GM23338 (cell line): Measurements from ENCODE around the gene UGT1A10. TPM values are rescaled to one million over a fixed set of nuclear protein-coding genes. Genes with fewer than 3 reads are reported as not detected.

Experiments
- ATAC-seq: fragments of 200-7000 bp; cut with Tn5 transposase; 3 replicates; pipeline ENCODE4 v1.9.1; 2020
- DNase-seq: peaks from one replicate; pipeline ENCODE4 v3.0.0-alpha.2; 2015; ENCODE audit warnings: low spot score
- H2AFZ ChIP-seq: fragments of 200-600 bp; sonication (generic); 2 replicates; pipeline ENCODE4 v1.8.0; 2016; ENCODE audit warnings: antibody characterized with exemption, mild to moderate bottlenecking, moderate library complexity
- H3F3A ChIP-seq: fragments of 200-600 bp; sonication (generic); replicated peaks from 2 replicates; pipeline ENCODE4 v1.8.0; 2017; ENCODE audit warnings: antibody characterized with exemption, mixed run types, low read depth
- H3K27ac ChIP-seq: fragments of 200-600 bp; sonication (generic); 2 replicates; pipeline ENCODE4 v1.6.1; 2016; ENCODE audit warnings: low read depth
- H3K27me3 ChIP-seq: fragments of 200-600 bp; sonication (generic); 2 replicates; pipeline ENCODE4 v1.8.0; 2016; ENCODE audit warnings: mild to moderate bottlenecking, mixed run types, moderate library complexity; ENCODE audit not compliant: insufficient read depth
- H3K36me3 ChIP-seq: fragments of 200-600 bp; sonication (generic); 2 replicates; pipeline ENCODE4 v1.8.0; 2016; ENCODE audit warnings: mild to moderate bottlenecking; ENCODE audit not compliant: insufficient read depth
- H3K4me1 ChIP-seq: fragments of 200-600 bp; sonication (generic); 2 replicates; pipeline ENCODE4 v1.8.0; 2016; ENCODE audit warnings: mild to moderate bottlenecking, moderate library complexity; ENCODE audit not compliant: insufficient read depth
- H3K4me2 ChIP-seq: fragments of 200-600 bp; sonication (generic); 2 replicates; pipeline ENCODE4 v1.7.1; 2017; ENCODE audit warnings: mixed run types
- H3K4me3 ChIP-seq: fragments of 200-600 bp; sonication (generic); 2 replicates; pipeline ENCODE4 v1.6.1; 2016; ENCODE audit warnings: mixed run types
- H3K79me2 ChIP-seq: fragments of 200-600 bp; sonication (generic); replicated peaks from 2 replicates; pipeline ENCODE4 v1.8.0; 2017; ENCODE audit warnings: mild to moderate bottlenecking; ENCODE audit not compliant: insufficient read depth
- H3K9me2 ChIP-seq: fragments of 200-600 bp; sonication (generic); 2 replicates; pipeline ENCODE4 v1.8.0; 2017; ENCODE audit not compliant: insufficient read depth
- H4K20me1 ChIP-seq: fragments of 200-600 bp; sonication (generic); replicated peaks from 2 replicates; pipeline ENCODE4 v1.8.0; 2017; ENCODE audit warnings: mild to moderate bottlenecking; ENCODE audit not compliant: insufficient read depth
- H3K27ac Mint-ChIP-seq: 2 replicates; pipeline ENCODE4 v1.8.0; 2020; ENCODE audit warnings: inconsistent platforms, mild to moderate bottlenecking, moderate library complexity, mixed read lengths
- H3K27me3 Mint-ChIP-seq: 3 replicates; pipeline ENCODE4 v1.8.0; 2022; ENCODE audit warnings: low read depth, mild to moderate bottlenecking, moderate library complexity, mixed read lengths, inconsistent platforms; ENCODE audit not compliant: insufficient read depth, poor library complexity
- H3K36me3 Mint-ChIP-seq: 3 replicates; pipeline ENCODE4 v1.8.0; 2021; ENCODE audit warnings: low read depth, mild to moderate bottlenecking, inconsistent platforms, moderate library complexity, mixed read lengths
- H3K4me1 Mint-ChIP-seq: 3 replicates; pipeline ENCODE4 v1.8.0; 2020; ENCODE audit warnings: mild to moderate bottlenecking, inconsistent platforms, mixed read lengths
- H3K4me3 Mint-ChIP-seq: 3 replicates; pipeline ENCODE4 v1.8.0; 2021; ENCODE audit warnings: moderate library complexity, mild to moderate bottlenecking, inconsistent platforms, mixed read lengths
- H3K9me3 Mint-ChIP-seq: 3 replicates; pipeline ENCODE4 v1.8.0; 2020; ENCODE audit warnings: moderate library complexity, mild to moderate bottlenecking, inconsistent platforms, mixed read lengths
- CREB1 ChIP-seq: fragments of 250-450 bp; sonication (Bioruptor Pico); IDR thresholded peaks from 2 replicates; pipeline ENCODE4 v1.5.0; 2020; ENCODE audit warnings: low read depth, mild to moderate bottlenecking, moderate library complexity
- CTCF ChIP-seq, 2 experiments: fragments of 200-600 bp in 1 of 2; sonication (generic) in 1 of 2; conservative IDR thresholded peaks; 2 replicates each; pipeline versions ENCODE4 v1.5.1 to v1.6.1; 2016 to 2017; ENCODE audit warnings: antibody characterized with exemption in 2 of 2, low read depth in 2 of 2, mild to moderate bottlenecking in 2 of 2, moderate library complexity in 1 of 2
- ETS1 ChIP-seq: IDR thresholded peaks from 2 replicates; pipeline ENCODE4 v1.6.1; 2016; ENCODE audit warnings: antibody characterized with exemption
- EZH2 ChIP-seq: fragments of 200-600 bp; sonication (generic); IDR thresholded peaks from one replicate; pipeline ENCODE4 v1.8.0; 2017; ENCODE audit warnings: antibody characterized with exemption, mild to moderate bottlenecking, low read depth; ENCODE audit not compliant: unreplicated experiment
- EZH2phosphoT487 ChIP-seq: fragments of 200-600 bp; sonication (generic); IDR thresholded peaks from one replicate; pipeline ENCODE4 v1.8.1; 2018; ENCODE audit warnings: antibody characterized with exemption; ENCODE audit not compliant: unreplicated experiment
- JUNB ChIP-seq: IDR thresholded peaks from one replicate; pipeline ENCODE4 v1.6.1; 2016; ENCODE audit warnings: antibody characterized with exemption; ENCODE audit not compliant: unreplicated experiment
- NANOG ChIP-seq: IDR thresholded peaks from 2 replicates; pipeline ENCODE4 v1.6.1; 2016; ENCODE audit warnings: antibody characterized with exemption, borderline replicate concordance
- POLR2AphosphoS5 ChIP-seq: IDR thresholded peaks from 2 replicates; pipeline ENCODE4 v1.6.1; 2016; ENCODE audit warnings: antibody characterized with exemption, low read depth
- REST ChIP-seq: IDR thresholded peaks from one replicate; pipeline ENCODE4 v1.6.1; 2018; ENCODE audit warnings: antibody characterized with exemption; ENCODE audit not compliant: unreplicated experiment
- STAT1 ChIP-seq: IDR thresholded peaks from one replicate; pipeline ENCODE4 v1.6.1; 2016; ENCODE audit warnings: antibody characterized with exemption; ENCODE audit not compliant: unreplicated experiment
- ZNF114 ChIP-seq: fragments of 250-450 bp; sonication (Bioruptor Pico); IDR thresholded peaks from 2 replicates; pipeline ENCODE4 v1.5.0; 2020; ENCODE audit warnings: mild to moderate bottlenecking, moderate library complexity
- ZNF331 ChIP-seq: fragments of 250-450 bp; sonication (Bioruptor Pico); IDR thresholded peaks from 2 replicates; pipeline ENCODE4 v1.5.0; 2020; ENCODE audit warnings: low read depth, mild to moderate bottlenecking, moderate library complexity
- ZNF462 ChIP-seq: fragments of 250-450 bp; sonication (Bioruptor Pico); IDR thresholded peaks from 2 replicates; pipeline ENCODE4 v1.5.0; 2020; ENCODE audit warnings: mild to moderate bottlenecking, moderate library complexity
- polyA plus RNA-seq: library from polyadenylated mRNA; unstranded; fragments of >200 nt; fragmentation: Nextera tagmentation; extraction: Ambion mirVana; gene quantifications from 2 replicates; pipeline ENCODE4 v1.2.1, GENCODE V29; 2016
- total RNA-seq: library from RNA; depleted of rRNA; stranded (reverse); fragments of >200 nt; shearing (Covaris generic); gene quantifications from 2 replicates; pipeline ENCODE4 v1.2.3, GENCODE V29; 2014

The UGT1A10 gene
- total and polyA plus RNA-seq, 2 experiments from 2014 or later, result not detected

- peaks cover 4% of the 10 kb centered on the region; the same call in 1 of the 3 replicates for H3K4me1 Mint-ChIP-seq
Measured at GRCh38 chr2:233714121-233714520, 77.9 kb downstream of the UGT1A10 start.

More at GRCh38 chr2:233714121-233714520, 77.9 kb downstream of the UGT1A10 start:
- no peaks in the 10 kb centered on the region for H3F3A ChIP-seq
- H3K36me3 ChIP-seq, result no peaks in the 10 kb centered on the region
- no peak overlapping the region for H2AFZ ChIP-seq
- TF ChIP-seq REST (no peak), CREB1 (CRISPR knock-in tag) (no peak), JUNB (no peak), EZH2phosphoT487 (no peak), CTCF (conservative IDR thresholded peaks at IDR 0.05; ENCODE audit: low read depth in 2 of 2) (no peak), ZNF462 (CRISPR knock-in tag) (no peak), STAT1 (no peak), ZNF331 (CRISPR knock-in tag) (no peak), EZH2 (no peak), NANOG (no peak), POLR2AphosphoS5 (no peak), ETS1 (no peak), ZNF114 (CRISPR knock-in tag) (no peak)
- DNase-seq, result no peak
- H3K9me3 Mint-ChIP-seq, result peaks cover 5% of the 10 kb centered on the region; the same call in 2 of the 3 replicates
- H3K4me2 ChIP-seq, result no peak overlapping the region
- H3K27ac ChIP-seq, result no peak overlapping the region
- H3K27me3 Mint-ChIP-seq, result peaks cover 13% of the 10 kb centered on the region
- H4K20me1 ChIP-seq, result no peaks in the 10 kb centered on the region
- H3K79me2 ChIP-seq, result no peaks in the 10 kb centered on the region
- H3K9me2 ChIP-seq, result no peaks in the 10 kb centered on the region
- no peaks in the 10 kb centered on the region for H3K36me3 Mint-ChIP-seq
- H3K4me1 ChIP-seq, result no peaks in the 10 kb centered on the region
- no peak overlapping the region for H3K27ac Mint-ChIP-seq
- H3K4me3 ChIP-seq, result no peak overlapping the region
- H3K4me3 Mint-ChIP-seq, result no peak overlapping the region
- no peak for ATAC-seq
- H3K27me3 ChIP-seq, result no peaks in the 10 kb centered on the region
